Left hindlimb (tissue), 1 donor: ENCODE data around the gene FBXW8.
"Not testable (repeated sequence)": the region's sequence is repeated elsewhere in the genome, so short reads cannot be mapped to it uniquely, and the experiment has no call there.

Experiments used
- DNase-seq: peaks from one replicate; pipeline ENCODE4 v3.0.0-alpha.2; 2018

The FBXW8 gene

GRCh38 chr12:117042862-117043261, 132.1 kb downstream of the FBXW8 start:
- no peak for DNase-seq

- no peak for DNase-seq
Observed at GRCh38 chr12:117044311-117044710, 133.6 kb downstream of the FBXW8 start.

DNA sequence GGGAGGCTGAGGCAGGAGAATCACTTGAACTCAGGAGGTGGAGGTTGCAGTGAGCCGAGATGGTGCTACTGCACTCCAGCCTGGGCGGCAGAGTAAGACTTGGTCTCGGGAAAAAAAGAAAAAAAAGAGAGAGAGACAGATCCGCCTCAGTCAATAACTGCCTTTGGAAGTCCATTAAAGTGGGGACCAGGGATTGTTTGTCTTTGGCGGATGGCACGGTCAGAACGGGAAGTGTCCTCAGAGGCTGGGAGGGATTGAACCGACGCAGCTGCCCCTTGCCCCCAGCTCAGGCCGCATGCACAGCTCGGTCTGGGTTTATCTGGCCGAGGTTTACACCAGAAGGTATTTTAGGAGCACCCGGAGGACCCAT, 134.0 kb downstream of the FBXW8 start:
- DNase-seq: no peak

DNA sequence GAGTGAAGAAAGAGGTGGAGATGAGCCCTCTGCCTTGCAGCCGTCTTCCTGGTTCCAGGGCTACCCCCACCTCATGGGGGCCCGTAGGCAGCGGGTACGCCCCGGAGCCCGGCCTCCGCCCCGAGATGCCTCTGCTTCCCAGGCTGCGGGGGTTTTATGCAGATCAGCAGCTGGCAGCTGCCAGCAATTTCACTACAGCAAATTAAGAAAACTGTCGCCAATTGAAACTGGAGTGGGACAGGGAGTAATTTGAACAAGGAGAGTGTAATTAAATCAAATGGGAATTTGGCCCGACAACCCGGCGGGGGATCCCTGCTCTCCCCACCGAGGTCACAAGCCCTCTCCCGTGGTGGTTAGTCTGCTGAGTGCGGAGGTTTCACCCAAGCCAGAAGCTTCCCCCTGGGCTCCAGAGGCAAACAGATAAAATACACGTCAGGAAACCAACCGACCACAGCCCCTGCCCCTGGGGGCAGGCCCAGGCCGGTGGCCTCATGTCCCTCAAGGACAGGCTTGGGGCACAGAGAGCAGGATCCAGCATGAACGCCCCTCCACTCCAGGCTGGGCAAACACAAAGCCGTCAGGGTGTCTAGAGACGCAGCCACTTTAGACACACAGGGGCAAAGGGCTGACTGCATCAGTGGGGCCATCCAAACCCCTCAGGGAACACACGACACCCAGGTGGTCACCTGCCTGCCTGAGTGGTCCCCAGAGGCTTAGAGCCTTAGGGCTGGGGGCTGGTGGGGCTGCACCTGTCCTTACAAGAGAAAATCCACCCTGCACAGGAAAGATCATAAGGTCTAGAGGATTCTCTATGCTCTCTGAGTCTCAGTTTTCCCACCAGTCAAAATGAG, 134.6 kb downstream of the FBXW8 start:
- no peak for DNase-seq

GRCh38 chr12:117046011-117046369, 135.2 kb downstream of the FBXW8 start:
- DNase-seq: no peak

DNA sequence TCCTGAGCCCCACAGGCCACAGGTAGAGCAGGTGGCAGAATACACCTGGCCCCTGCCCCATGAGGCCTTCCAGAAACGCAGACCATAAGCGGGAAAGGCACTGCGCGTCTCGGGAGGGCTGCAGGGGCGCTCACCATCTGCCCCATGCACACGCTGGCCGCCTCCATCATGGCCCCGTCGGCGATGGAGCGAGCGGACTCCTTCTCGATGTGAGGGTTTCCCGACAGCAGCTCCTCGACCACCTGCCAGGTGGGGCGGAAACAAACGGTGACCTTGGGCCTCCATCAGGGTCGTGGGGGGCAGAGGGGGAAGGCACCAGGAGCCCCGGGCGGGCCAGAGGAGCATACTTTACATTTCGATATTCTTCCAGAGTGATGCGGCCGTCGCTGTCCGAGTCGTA, 135.7 kb downstream of the FBXW8 start:
- no peak for DNase-seq

GRCh38 chr12:117046861-117047530, 136.2 kb downstream of the FBXW8 start:
- no peak for DNase-seq

DNA sequence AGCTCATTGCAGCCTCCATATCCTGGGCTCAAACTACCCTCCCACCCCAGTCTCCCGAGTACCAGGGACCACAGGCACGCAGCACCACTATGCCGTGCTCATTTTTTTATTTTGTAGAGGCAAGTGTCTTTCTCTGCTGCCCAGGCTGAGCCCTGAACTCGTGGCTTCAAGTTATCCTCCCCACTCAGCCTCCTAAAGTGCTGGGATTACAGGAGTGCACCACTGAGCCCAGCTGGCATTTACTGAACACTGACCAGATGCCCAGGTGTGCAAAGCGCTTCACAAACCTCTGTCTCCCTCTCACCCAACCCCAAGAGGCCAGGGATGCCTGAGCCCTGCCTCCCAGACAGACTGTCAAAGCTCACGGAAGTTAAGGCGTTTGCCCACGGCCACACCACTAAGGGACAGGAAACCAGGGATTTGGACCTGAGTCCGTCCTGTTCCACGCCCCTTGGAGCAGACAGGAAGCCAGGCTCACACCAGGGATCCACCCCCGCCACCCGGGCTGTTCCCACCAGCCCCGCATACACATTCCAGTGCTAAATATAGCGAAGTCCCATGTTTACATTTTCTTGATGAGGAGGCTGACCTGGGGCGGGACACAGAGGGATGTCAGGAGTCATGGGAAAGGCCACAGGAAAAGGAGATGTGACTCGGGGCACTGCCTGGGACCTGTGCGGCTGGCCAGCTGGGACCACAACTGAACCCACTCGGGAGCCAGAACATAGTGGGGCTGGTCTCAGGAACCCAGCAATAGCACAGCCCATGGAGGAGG, 137.2 kb downstream of the FBXW8 start:
- peak; percentile 66 for DNase-seq

DNA sequence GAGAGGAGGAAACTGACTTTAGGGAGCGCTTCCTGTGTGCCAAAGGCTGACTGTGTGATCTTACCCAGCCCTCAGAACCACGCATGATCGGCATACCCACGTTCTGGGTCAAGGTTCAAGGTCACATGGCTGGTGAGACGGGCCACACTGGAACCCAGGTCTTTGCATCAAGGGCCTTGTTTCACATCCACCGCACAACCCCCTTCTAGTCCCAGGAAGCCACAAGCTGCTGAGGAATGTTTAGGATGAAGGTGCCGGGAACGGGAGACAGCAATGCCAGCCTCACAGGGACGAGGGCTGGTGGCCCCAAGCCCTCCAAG, 137.8 kb downstream of the FBXW8 start:
- no peak for DNase-seq

GRCh38 chr12:117049295-117049694, 138.5 kb downstream of the FBXW8 start:
- no peak for DNase-seq

DNA sequence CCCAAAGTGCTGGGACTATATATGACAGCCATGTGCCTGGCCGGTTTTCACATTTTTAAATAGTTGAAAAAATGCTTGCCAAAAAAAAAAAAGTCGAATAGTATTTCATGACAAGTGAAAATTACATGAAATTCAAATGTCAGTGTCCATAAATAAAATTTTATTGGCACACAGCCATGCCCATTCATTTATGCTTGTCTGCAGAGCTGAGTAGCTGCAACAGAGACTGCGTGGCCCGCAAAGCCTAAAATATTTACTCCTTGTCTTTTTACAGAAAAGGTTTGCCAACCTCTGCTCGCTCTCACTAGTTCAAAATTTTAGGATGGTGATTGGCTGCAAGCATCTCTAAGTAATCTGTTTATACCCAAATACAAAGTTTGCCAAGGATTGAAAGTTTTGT, 139.3 kb downstream of the FBXW8 start:
- no peak for DNase-seq

GRCh38 chr12:117051380-117051779, 140.6 kb downstream of the FBXW8 start:
- no peak for DNase-seq

DNA sequence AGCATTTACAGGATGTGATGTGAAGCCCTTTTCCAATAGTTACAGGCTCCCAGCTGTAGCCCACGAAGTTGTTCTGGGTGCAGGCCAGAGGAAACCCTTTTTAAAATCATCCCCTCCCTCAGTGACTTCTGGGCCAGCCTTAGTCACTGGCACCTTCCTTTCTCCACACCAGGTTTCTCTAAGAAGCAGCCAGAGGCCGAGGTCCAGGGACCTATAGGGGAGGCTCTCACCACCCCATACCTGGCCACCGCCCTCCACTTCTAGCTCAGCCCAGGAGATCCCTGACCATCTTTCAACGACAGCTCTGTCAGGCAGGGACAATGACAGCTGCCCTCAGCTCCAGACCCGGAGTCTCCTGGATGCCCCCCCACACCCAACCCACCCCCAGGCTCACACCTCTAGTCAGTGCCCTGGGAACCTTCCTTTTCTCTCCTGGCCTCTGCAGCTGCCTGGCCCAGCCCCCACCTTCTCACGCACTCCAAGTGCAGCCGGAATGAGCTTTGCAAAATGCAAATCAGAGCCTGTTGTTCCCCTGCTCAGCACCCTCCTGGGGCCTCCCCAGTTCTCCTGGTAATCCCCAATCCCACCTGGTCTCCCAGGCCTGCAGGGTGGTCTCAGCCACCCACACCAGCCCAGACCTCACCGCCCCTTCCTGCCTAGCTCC, 141.8 kb downstream of the FBXW8 start:
- DNase-seq: no peak

- no peak for DNase-seq
Observed at GRCh38 chr12:117053050-117053400, 142.3 kb downstream of the FBXW8 start.

GRCh38 chr12:117053597-117054201, 142.9 kb downstream of the FBXW8 start:
- no peak for DNase-seq

DNA sequence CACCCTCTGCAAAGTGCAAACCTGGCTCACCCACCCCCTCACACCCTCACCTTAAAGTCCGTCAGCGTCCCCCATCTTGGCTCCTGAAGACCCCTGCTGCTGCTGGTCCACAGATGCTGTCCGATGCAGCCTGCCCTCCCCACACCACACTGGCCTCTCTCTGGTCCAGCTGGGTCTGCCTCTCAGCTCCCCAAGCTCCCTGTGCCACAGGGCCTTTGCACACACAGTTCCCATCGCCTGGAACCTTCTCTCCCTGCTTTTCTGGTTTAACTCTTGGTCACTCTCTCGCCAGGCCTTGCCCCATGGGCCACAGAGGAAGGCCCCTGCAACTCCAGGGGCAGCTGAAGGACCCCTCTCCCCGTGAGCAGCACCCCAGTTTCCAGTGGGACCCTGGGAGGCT, 143.5 kb downstream of the FBXW8 start:
- no peak for DNase-seq

DNA sequence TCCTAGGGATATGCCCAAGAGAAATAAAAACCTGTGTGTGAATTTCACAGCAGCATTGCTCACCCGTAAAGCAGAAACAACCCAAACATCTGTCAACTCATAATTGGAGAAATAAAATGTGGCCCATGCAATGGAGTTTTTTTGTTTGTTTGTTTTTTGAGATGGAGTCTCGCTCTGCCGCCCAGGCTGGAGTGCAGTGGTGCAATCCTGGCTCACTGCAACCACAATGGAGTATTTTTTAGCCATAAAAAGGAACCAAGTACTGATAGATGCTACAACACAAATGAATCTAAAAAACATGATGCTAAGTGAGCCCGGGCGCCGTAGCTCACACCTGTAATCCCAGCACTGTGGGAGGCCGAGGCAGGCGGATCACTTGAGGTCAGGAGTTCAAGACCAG, 146.9 kb downstream of the FBXW8 start:
- DNase-seq: not testable (repeated sequence)

DNA sequence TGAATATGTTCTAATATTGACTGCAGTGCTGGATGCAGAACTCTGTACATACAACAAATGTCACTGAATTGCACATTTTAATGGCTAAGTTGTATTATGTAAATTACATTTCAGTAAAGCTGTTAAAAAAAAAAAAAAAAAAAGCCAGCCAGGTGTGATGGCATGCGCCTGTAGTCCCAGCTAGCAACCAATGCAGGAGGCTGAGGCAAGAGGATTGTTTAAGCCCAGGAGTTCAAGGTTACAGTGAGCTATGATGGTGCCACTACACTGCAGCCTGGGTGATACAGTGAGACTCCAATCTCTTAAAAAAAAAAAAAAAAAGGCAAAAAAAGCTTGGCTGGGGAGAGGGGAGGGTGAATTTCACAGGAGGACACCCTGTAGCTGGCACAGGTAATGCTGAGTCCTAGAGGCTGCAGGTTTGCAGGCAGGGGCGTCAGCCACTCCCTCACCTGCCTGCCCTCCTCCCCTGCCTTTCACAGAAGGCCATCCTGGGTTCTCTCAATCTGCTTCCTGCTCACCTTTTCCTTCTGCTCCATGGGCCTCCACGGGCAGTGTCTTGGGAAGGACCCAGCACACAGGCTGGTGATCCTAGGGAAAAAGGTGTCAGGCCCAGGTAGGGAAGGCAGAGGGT, 147.8 kb downstream of the FBXW8 start:
- no peak for DNase-seq

GRCh38 chr12:117059156-117059555, 148.4 kb downstream of the FBXW8 start:
- DNase-seq: no peak

DNA sequence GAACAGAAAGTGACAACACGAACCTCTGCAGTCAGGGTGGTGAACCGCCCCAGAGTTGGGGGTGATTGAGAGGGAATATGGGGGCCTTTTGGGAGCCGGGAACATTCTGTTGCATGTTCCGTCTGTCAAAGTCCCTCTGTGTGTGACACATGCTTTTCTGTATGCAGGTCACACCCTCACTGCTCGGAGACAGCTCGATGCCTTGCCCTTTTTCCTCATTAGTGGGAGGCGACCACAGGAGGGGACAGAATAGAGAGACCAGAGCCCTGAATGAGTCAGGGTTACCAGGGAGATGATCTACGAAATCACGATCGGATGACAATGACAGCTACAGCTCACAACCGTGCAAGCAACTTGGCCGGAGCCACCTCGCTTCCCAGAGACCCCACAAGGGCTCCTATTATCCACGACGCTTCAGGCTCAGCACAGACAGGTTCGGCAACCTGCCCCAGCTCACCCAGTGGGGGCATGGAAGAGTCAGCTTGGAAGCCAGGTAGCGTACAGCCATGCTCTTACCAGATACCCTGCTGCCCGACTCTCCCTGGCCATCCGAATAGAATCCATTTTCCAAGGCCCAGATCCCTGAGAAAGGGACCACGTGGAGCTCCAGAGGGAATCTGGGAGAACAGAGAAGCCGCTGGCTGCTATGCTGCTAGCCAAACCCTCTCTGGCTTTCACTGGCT, 149.6 kb downstream of the FBXW8 start:
- DNase-seq: no peak

GRCh38 chr12:117060929-117061305, 150.2 kb downstream of the FBXW8 start:
- DNase-seq: no peak

- no peak for DNase-seq
Observed at GRCh38 chr12:117061555-117062079, 150.9 kb downstream of the FBXW8 start.
